Immature natural killer cell (primary cell): Measurements from ENCODE around the gene DSTN. TPM values are rescaled to one million over a fixed set of nuclear protein-coding genes. Genes with fewer than 3 reads are reported as not detected.
A peak's percentile ranks its signal among the peaks of the same experiment; 100 is the strongest.

Experiments
- DNase-seq, 3 donors: peaks; one replicate each; pipeline ENCODE4 v3.0.0; 2022; ENCODE audit warnings: mixed read lengths in 1 of 3
- H3K27ac Mint-ChIP-seq, 6 donors: one replicate each; pipeline ENCODE4 v1.8.0; 2020; ENCODE audit warnings: mixed read lengths in 6 of 6, mild to moderate bottlenecking in 5 of 6, inconsistent platforms in 4 of 6, moderate library complexity in 3 of 6
- H3K27me3 Mint-ChIP-seq, 3 donors: one replicate each; pipeline ENCODE4 v1.8.0; 2020 to 2021; ENCODE audit warnings: low read depth in 3 of 3, mild to moderate bottlenecking in 3 of 3, mixed read lengths in 3 of 3, moderate library complexity in 3 of 3, inconsistent platforms in 1 of 3
- H3K36me3 Mint-ChIP-seq, 3 donors: one replicate each; pipeline ENCODE4 v1.8.0; 2020; ENCODE audit warnings: mixed read lengths in 3 of 3, inconsistent platforms in 2 of 3, mild to moderate bottlenecking in 2 of 3
- H3K4me1 Mint-ChIP-seq, 2 donors: one replicate each; pipeline ENCODE4 v1.8.0; 2020; ENCODE audit warnings: inconsistent platforms in 2 of 2, mild to moderate bottlenecking in 2 of 2, mixed read lengths in 2 of 2, moderate library complexity in 1 of 2
- H3K4me3 Mint-ChIP-seq, 5 donors: one replicate each; pipeline ENCODE4 v1.8.0; 2020; ENCODE audit warnings: mild to moderate bottlenecking in 5 of 5, mixed read lengths in 5 of 5, inconsistent platforms in 3 of 5, moderate library complexity in 3 of 5
- H3K9me3 Mint-ChIP-seq, 6 donors: one replicate each; pipeline ENCODE4 v1.8.0; 2020; ENCODE audit warnings: mild to moderate bottlenecking in 6 of 6, mixed read lengths in 6 of 6, inconsistent platforms in 4 of 6, moderate library complexity in 3 of 6
- polyA plus RNA-seq, 3 donors: library from polyadenylated mRNA; unstranded; fragments of 300-500 nt; fragmentation: Illumina TruSeq; gene quantifications; one replicate each; pipeline ENCODE4 v1.2.3, GENCODE V29; 2021

The DSTN gene
- polyA plus RNA-seq, 3 donors from 2014 or later: 157 to 226 (median 225) TPM

GRCh38 chr20:17594443-17594842 lies 24.6 kb downstream of the DSTN start:
- no peaks in the 10 kb centered on the region for H3K9me3 Mint-ChIP-seq
- no peak for DNase-seq
- peaks cover 4 to 10% (median 4%) of the 10 kb centered on the region in 3 donors for H3K36me3 Mint-ChIP-seq
- peak overlapping the region in 4 of 6 donors; percentile 15 to 45 (median 26) for H3K27ac Mint-ChIP-seq
- H3K27me3 Mint-ChIP-seq: peaks cover 0 to 2% (median 0%) of the 10 kb centered on the region in 3 donors
- H3K4me3 Mint-ChIP-seq: no peak overlapping the region
- peaks cover 26 to 77% of the 10 kb centered on the region in 2 donors for H3K4me1 Mint-ChIP-seq

- Mint-ChIP-seq H3K27me3 (peaks cover 0 to 2% (median 0%) of the 10 kb centered on the region in 3 donors), H3K36me3 (peaks cover 4 to 12% (median 4%) of the 10 kb centered on the region in 3 donors), H3K4me1 (peaks cover 23 to 76% of the 10 kb centered on the region in 2 donors), H3K9me3 (no peaks in the 10 kb centered on the region), H3K4me3 (no peak overlapping the region), H3K27ac (peak overlapping the region in 2 of 6 donors; percentile 5 to 33)
- no peak for DNase-seq
These were observed 26.0 kb downstream of the DSTN start for GRCh38 chr20:17595856-17596255.

DNA sequence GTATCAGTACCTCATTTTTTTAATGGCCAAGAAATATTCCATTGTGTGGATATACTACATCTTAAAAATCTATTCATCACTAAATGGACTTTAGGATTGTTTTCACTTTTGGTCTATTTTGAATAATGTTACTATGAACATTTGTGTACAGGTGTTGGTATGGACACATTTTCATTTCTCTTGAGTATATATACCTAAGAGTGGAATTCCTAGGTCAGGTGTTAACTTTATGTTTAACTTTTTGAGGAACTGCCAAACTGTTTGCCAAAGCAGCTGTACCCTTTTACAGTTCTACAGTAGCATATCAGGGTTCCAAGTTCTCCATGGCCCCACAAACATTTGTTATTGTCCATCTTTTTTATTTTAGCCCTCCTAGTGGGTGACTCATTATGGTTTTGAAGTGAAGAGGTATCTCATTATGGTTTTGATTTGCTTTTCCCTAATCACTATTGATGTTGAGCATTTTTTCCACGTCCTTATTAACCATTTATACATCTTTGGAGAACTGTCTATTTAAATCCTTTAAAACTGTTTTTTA lies 28.2 kb downstream of the DSTN start:
- Mint-ChIP-seq H3K27me3 (peaks cover 0 to 2% (median 0%) of the 10 kb centered on the region in 3 donors), H3K4me1 (peaks cover 26 to 78% of the 10 kb centered on the region in 2 donors), H3K36me3 (peaks cover 4 to 8% (median 4%) of the 10 kb centered on the region in 3 donors), H3K9me3 (no peaks in the 10 kb centered on the region), H3K4me3 (no peak overlapping the region), H3K27ac (peak overlapping the region in 2 of 6 donors; percentile 27 to 35)
- no peak for DNase-seq

DNA sequence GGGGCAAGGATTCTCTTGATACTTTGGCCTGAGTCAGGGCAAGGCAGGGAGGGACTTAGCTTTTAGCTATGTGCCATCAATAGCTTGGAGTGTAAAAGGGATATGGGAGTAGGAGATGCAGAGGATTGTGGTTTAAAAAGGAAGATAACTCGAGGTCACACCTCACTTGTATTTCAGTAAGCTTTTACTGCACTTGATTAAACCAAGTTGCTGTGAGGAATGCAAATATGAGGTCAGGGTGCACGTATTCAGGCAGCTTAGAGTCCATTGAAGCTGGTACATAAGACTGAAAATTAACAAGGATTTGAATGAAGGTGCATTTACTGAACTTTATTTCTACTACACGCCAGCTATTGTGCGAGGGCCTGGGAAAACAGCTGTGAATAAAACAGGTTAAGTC lies 32.1 kb downstream of the DSTN start:
- H3K27ac Mint-ChIP-seq: peak overlapping the region; percentile 13 to 65 (median 58)
- no peak overlapping the region for H3K4me3 Mint-ChIP-seq
- H3K27me3 Mint-ChIP-seq: no peaks in the 10 kb centered on the region
- no peak for DNase-seq
- H3K36me3 Mint-ChIP-seq: peaks cover 6 to 20% (median 12%) of the 10 kb centered on the region in 3 donors
- H3K4me1 Mint-ChIP-seq: peaks cover 13 to 45% of the 10 kb centered on the region in 2 donors
- H3K9me3 Mint-ChIP-seq: no peaks in the 10 kb centered on the region

DNA sequence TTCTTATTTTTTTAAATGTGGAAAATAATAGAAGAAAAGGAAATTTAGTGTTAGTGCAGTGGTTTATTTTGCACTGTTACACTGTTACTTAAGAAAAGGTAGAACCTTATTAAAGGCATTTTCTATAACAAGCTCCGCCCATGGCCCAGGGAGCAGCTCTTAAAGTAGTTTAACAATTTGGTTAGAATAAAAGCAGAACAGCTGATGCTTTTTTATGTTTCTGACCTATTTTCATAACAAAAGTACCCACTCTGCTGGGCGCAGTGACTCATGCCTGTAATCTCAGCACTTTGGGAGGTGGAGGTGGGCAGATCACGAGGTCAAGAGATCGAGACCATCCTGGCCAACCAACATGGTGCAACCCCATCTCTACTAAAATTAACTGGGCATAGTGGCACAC lies 32.6 kb downstream of the DSTN start:
- H3K4me3 Mint-ChIP-seq: no peak overlapping the region
- no peak for DNase-seq
- peak overlapping the region in 1 of 6 donors; percentile 34 for H3K27ac Mint-ChIP-seq
- no peaks in the 10 kb centered on the region for H3K27me3 Mint-ChIP-seq
- peaks cover 12 to 39% of the 10 kb centered on the region in 2 donors for H3K4me1 Mint-ChIP-seq
- H3K9me3 Mint-ChIP-seq: no peaks in the 10 kb centered on the region
- H3K36me3 Mint-ChIP-seq: peaks cover 6 to 22% (median 12%) of the 10 kb centered on the region in 3 donors

- H3K4me1 Mint-ChIP-seq: peaks cover 29 to 44% of the 10 kb centered on the region in 2 donors
- H3K4me3 Mint-ChIP-seq: no peak overlapping the region
- H3K27ac Mint-ChIP-seq: no peak overlapping the region
- no peaks in the 10 kb centered on the region for H3K9me3 Mint-ChIP-seq
- peaks cover 11 to 22% (median 12%) of the 10 kb centered on the region in 3 donors for H3K36me3 Mint-ChIP-seq
- peaks cover 0 to 7% (median 2%) of the 10 kb centered on the region in 3 donors for H3K27me3 Mint-ChIP-seq
- DNase-seq: no peak
These were observed 35.3 kb downstream of the DSTN start for GRCh38 chr20:17605131-17605660.

DNA sequence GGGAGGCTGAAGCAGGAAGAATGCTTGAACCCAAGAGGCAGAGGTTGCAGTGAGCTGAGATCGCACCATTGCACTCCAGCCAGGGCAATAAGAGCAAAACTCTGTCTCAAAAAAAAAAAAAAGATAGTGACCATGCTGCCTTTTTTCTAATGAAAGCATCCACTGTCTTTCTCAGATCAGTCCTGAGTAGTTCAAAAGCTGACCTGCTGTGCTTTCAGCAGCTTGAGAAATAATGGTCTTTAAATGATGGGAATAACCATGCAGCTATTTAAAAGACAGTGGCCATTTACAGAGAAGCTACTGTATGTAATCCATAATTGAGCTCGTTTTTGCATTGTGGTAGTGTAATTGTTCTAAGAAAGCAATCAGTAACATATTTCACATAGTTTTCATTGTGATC lies 36.1 kb downstream of the DSTN start:
- peaks cover 11 to 18% (median 12%) of the 10 kb centered on the region in 3 donors for H3K36me3 Mint-ChIP-seq
- H3K4me3 Mint-ChIP-seq: no peak overlapping the region
- DNase-seq: no peak
- H3K9me3 Mint-ChIP-seq: no peaks in the 10 kb centered on the region
- peaks cover 37 to 45% of the 10 kb centered on the region in 2 donors for H3K4me1 Mint-ChIP-seq
- peaks cover 0 to 7% (median 2%) of the 10 kb centered on the region in 3 donors for H3K27me3 Mint-ChIP-seq
- H3K27ac Mint-ChIP-seq: no peak overlapping the region

- peak overlapping the region; percentile 81 to 91 (median 87) for H3K4me3 Mint-ChIP-seq
- DNase-seq: no peak
- H3K27ac Mint-ChIP-seq: peak overlapping the region; percentile 92 to 100 (median 98)
- H3K9me3 Mint-ChIP-seq: no peaks in the 10 kb centered on the region
- peaks cover 52 to 57% of the 10 kb centered on the region in 2 donors for H3K4me1 Mint-ChIP-seq
- peaks cover 12 to 17% (median 12%) of the 10 kb centered on the region in 3 donors for H3K36me3 Mint-ChIP-seq
- H3K27me3 Mint-ChIP-seq: peaks cover 16 to 22% (median 17%) of the 10 kb centered on the region in 3 donors
These were observed 39.0 kb downstream of the DSTN start for GRCh38 chr20:17608701-17609497.

GRCh38 chr20:17609811-17610377 lies 40.0 kb downstream of the DSTN start:
- no peaks in the 10 kb centered on the region for H3K9me3 Mint-ChIP-seq
- H3K27ac Mint-ChIP-seq: peak overlapping the region; percentile 92 to 100 (median 98)
- H3K4me1 Mint-ChIP-seq: peaks cover 55 to 63% of the 10 kb centered on the region in 2 donors
- peak; percentile 46 to 60 (median 46) for DNase-seq
- peaks cover 21 to 28% (median 22%) of the 10 kb centered on the region in 3 donors for H3K27me3 Mint-ChIP-seq
- H3K4me3 Mint-ChIP-seq: peak overlapping the region; percentile 81 to 91 (median 87)
- H3K36me3 Mint-ChIP-seq: peaks cover 6 to 15% (median 9%) of the 10 kb centered on the region in 3 donors

DNA sequence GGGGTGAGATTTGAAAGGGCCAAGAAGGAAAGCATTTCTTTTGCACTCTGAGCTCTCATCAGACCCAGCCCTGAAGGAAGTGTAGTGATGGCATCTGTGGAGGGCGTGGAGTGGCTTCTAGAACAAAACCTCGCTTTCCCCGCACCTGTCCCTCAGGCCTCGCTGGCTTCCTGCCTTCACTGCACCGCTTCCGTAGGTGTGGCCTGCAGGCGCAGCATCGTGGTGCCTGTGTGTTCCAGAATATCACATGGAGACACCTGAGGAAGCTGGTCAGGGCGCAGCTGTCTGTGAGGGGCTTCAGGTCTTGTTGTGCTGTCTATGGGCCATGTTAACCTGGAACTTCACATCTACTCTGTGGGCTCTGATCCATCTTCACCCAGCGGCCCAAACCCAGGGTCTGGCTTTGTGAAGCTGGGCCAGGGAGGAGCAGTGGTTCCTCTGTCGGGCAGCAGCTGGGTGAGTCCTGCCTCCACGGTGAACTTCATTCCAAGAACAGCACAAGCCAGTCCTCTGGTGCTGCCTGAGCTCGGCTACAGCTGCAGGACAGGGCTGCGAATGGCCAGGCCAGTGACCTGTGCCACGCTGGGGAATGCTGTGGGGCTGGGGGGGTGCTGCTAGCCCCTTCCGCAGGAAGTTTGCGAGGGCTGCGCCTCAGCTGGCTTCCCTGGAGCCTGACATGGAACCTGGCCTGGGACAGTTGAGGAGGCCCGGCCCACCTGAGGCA lies 40.9 kb downstream of the DSTN start:
- Mint-ChIP-seq H3K4me3 (peak overlapping the region; percentile 81 to 91 (median 87)), H3K27me3 (peaks cover 21 to 30% (median 24%) of the 10 kb centered on the region in 3 donors), H3K27ac (peak overlapping the region; percentile 92 to 100 (median 98)), H3K9me3 (no peaks in the 10 kb centered on the region), H3K36me3 (peaks cover 0 to 9% (median 8%) of the 10 kb centered on the region in 3 donors), H3K4me1 (peaks cover 55 to 63% of the 10 kb centered on the region in 2 donors)
- peak; percentile 65 to 67 (median 65) for DNase-seq

- Mint-ChIP-seq H3K4me1 (peaks cover 55 to 63% of the 10 kb centered on the region in 2 donors), H3K9me3 (no peaks in the 10 kb centered on the region), H3K36me3 (peaks cover 0 to 9% (median 8%) of the 10 kb centered on the region in 3 donors), H3K4me3 (peak overlapping the region in 3 of 5 donors; percentile 10 to 29 (median 24)), H3K27me3 (peaks cover 21 to 30% (median 24%) of the 10 kb centered on the region in 3 donors), H3K27ac (peak overlapping the region; percentile 95 to 100 (median 98))
- peak in 1 of 3 donors; percentile 11 for DNase-seq
These were observed 41.3 kb downstream of the DSTN start for GRCh38 chr20:17611290-17611539.

- H3K27me3 Mint-ChIP-seq: peaks cover 21 to 30% (median 24%) of the 10 kb centered on the region in 3 donors
- DNase-seq: no peak
- no peaks in the 10 kb centered on the region for H3K9me3 Mint-ChIP-seq
- H3K4me1 Mint-ChIP-seq: peaks cover 55 to 63% of the 10 kb centered on the region in 2 donors
- H3K4me3 Mint-ChIP-seq: peak overlapping the region; percentile 70 to 87 (median 76)
- H3K36me3 Mint-ChIP-seq: peaks cover 0 to 8% (median 6%) of the 10 kb centered on the region in 3 donors
- peak overlapping the region; percentile 95 to 100 (median 98) for H3K27ac Mint-ChIP-seq
These were observed 41.8 kb downstream of the DSTN start for GRCh38 chr20:17611540-17612286.
